ENCODE measurements around the gene FAM3B. TPM values are rescaled to one million over a fixed set of nuclear protein-coding genes. Genes with fewer than 3 reads are reported as not detected.

FAM3B gene
- total RNA-seq, 1 experiment from 2014 or later = 59.5 TPM

DNA sequence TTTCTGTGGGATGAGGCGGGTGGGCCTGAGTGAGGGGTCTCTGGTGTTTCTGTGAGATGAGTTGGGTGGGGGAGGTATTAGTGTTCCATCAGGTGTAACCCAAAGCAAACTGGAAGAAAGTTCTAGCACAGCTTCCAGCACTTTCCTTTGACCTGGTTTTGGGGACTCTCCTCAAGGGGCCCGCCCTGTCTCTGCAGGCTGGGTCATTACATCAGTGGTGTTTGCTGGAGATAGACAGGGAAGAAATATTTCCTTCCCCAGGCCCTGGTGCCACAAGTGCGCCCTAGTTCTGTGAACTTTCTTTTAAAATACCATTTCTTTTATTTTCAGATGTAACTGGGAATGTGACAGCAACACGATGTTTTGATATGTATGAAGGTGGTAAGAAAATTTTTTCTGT, 28.8 kb downstream of the FAM3B start:
- TF ChIP-seq CTCF (IDR thresholded peaks at IDR 0.05; ENCODE audit: insufficient read depth in 1 of 2, low read depth in 1 of 2, low read length in 1 of 2, severe bottlenecking in 1 of 2, unreplicated experiment in 1 of 2) = no peak
- H3K9me3 ChIP-seq = peaks cover 13% of the 10 kb centered on the region; the same call in 1 of the 2 replicates
- CTCF ChIA-PET = no interaction called here
- H3K27me3 ChIP-seq (replicated peaks; ENCODE audit: control insufficient read depth, insufficient read depth, low read length) = no peaks in the 10 kb centered on the region
- H3K4me1 Mint-ChIP-seq (ENCODE audit: low read depth, unreplicated experiment) = no peaks in the 10 kb centered on the region
- no peak overlapping the region for H3K4me3 ChIP-seq (ENCODE audit: low read depth, low read length)
- DNase-seq = no peak
- no peak overlapping the region for H3K27ac Mint-ChIP-seq (ENCODE audit: unreplicated experiment)
- BruUV-seq (replicated peaks) = no TSS peak
- H3K9me3 Mint-ChIP-seq (ENCODE audit: unreplicated experiment) = peaks cover 17% of the 10 kb centered on the region
- intact Hi-C loops (cut with micrococcal nuclease; ENCODE audit: unreplicated experiment) = no loop called here
- H3K36me3 ChIP-seq (ENCODE audit: control insufficient read depth, insufficient read depth, low read length) = no peaks in the 10 kb centered on the region
- H3K4me3 Mint-ChIP-seq (ENCODE audit: unreplicated experiment) = no peak overlapping the region
- no peaks in the 10 kb centered on the region for H3K4me1 ChIP-seq
- peaks cover 61% of the 10 kb centered on the region for H3K36me3 Mint-ChIP-seq (ENCODE audit: insufficient read depth, unreplicated experiment)
- POLR2A ChIA-PET = interaction anchor here (0.6 kb wide), 1 partner anchor 23 kb away, joined by 5 read pairs; no protein-coding TSS in a partner anchor
- H3K27me3 Mint-ChIP-seq (ENCODE audit: insufficient read depth, unreplicated experiment) = no peaks in the 10 kb centered on the region

DNA sequence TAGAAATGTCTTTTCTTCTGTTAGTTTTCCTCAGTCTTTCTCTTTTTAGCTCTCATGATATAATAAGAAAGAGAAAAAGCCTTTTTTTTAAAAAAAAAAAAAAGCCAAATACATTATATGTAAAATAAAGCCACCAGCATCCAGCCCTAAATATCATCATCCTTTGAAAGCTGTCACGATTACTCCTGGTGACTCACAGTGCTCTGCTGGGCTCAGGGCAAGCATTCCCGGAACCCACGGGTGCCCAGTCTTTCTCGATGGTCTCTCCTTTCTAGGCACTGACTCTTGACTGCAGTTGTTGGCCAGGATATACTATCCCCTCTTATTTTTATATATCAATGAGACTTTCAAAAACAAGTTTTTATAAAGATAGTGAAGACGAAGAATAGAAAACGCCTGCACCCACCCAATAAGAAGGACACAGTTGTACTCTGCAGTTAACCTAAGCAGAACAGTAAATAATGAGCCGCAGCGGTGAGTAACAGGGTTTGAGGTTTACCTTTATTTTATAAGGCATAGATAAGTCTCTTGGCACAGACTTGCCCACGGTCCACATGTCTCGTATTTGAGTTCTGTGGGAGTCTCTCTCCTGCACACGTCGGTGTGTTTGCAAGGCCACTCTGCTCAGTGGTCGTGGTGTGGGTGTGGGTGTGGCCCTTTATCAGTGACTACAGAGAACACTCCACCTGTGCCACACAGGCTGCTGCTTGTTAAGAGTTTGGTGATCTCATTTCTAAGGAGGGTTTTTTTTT, 29.5 kb downstream of the FAM3B start:
- H3K27ac Mint-ChIP-seq (ENCODE audit: unreplicated experiment) = no peak overlapping the region
- Histone ChIP-seq H3K36me3 (ENCODE audit: control insufficient read depth, insufficient read depth, low read length) (no peaks in the 10 kb centered on the region), H3K4me3 (ENCODE audit: low read depth, low read length) (no peak overlapping the region), H3K9me3 (peaks cover 13% of the 10 kb centered on the region; the same call in 1 of the 2 replicates), H3K27me3 (replicated peaks; ENCODE audit: control insufficient read depth, insufficient read depth, low read length) (no peaks in the 10 kb centered on the region), H3K4me1 (no peaks in the 10 kb centered on the region)
- H3K27me3 Mint-ChIP-seq (ENCODE audit: insufficient read depth, unreplicated experiment) = no peaks in the 10 kb centered on the region
- no peak for DNase-seq
- ChIA-PET POLR2A (interaction anchor here (0.6 kb wide), 1 partner anchor 24 kb away, joined by 5 read pairs; no protein-coding TSS in a partner anchor), CTCF (no interaction called here)
- H3K36me3 Mint-ChIP-seq (ENCODE audit: insufficient read depth, unreplicated experiment) = peaks cover 67% of the 10 kb centered on the region
- no peaks in the 10 kb centered on the region for H3K4me1 Mint-ChIP-seq (ENCODE audit: low read depth, unreplicated experiment)
- peaks cover 17% of the 10 kb centered on the region for H3K9me3 Mint-ChIP-seq (ENCODE audit: unreplicated experiment)
- intact Hi-C loops (cut with micrococcal nuclease; ENCODE audit: unreplicated experiment) = no loop called here
- no TSS peak for BruUV-seq (replicated peaks)
- TF ChIP-seq CTCF (IDR thresholded peaks at IDR 0.05; ENCODE audit: insufficient read depth in 1 of 2, low read depth in 1 of 2, low read length in 1 of 2, severe bottlenecking in 1 of 2, unreplicated experiment in 1 of 2) = no peak
- no peak overlapping the region for H3K4me3 Mint-ChIP-seq (ENCODE audit: unreplicated experiment)

GRCh38 chr21:41346758-41347157, 30.2 kb downstream of the FAM3B start:
- no peak for TF ChIP-seq CTCF (IDR thresholded peaks at IDR 0.05; ENCODE audit: insufficient read depth in 1 of 2, low read depth in 1 of 2, low read length in 1 of 2, severe bottlenecking in 1 of 2, unreplicated experiment in 1 of 2)
- Mint-ChIP-seq H3K4me3 (ENCODE audit: unreplicated experiment) (no peak overlapping the region), H3K4me1 (ENCODE audit: low read depth, unreplicated experiment) (no peaks in the 10 kb centered on the region), H3K9me3 (ENCODE audit: unreplicated experiment) (peaks cover 11% of the 10 kb centered on the region), H3K36me3 (ENCODE audit: insufficient read depth, unreplicated experiment) (peaks cover 63% of the 10 kb centered on the region), H3K27me3 (ENCODE audit: insufficient read depth, unreplicated experiment) (no peaks in the 10 kb centered on the region), H3K27ac (ENCODE audit: unreplicated experiment) (no peak overlapping the region)
- DNase-seq = no peak
- CTCF ChIA-PET = no interaction called here
- Histone ChIP-seq H3K27me3 (replicated peaks; ENCODE audit: control insufficient read depth, insufficient read depth, low read length) (no peaks in the 10 kb centered on the region), H3K4me1 (no peaks in the 10 kb centered on the region), H3K36me3 (ENCODE audit: control insufficient read depth, insufficient read depth, low read length) (no peaks in the 10 kb centered on the region), H3K9me3 (peaks cover 9% of the 10 kb centered on the region; the same call in 1 of the 2 replicates), H3K4me3 (ENCODE audit: low read depth, low read length) (no peak overlapping the region)
- intact Hi-C loops (cut with micrococcal nuclease; ENCODE audit: unreplicated experiment) = no loop called here
- BruUV-seq (replicated peaks) = no TSS peak
- POLR2A ChIA-PET = no interaction called here

Measured in Caco-2 (cell line).